ENCODE results near the gene MEGF10.

MEGF10 gene

DNA sequence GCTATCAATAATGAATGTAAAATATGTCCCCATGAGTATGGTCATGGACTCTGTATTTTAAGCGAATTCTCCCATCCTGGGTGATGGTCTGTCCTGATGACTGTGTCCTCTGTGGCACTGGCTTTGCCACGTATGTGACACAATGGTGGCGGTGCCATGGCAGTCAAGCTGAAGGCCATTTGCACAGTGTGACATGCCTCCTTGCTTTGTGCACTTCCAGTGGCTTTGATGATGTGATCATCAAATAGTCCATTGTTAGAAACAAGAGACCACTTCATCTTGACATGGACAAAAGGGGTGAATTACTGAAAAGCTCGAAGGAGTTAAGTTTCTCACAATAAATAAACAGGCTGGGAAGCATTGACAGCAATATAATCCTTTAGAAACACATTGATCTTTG lies 195.9 kb downstream of the MEGF10 start:
- TF ChIP-seq, protein P1, sequence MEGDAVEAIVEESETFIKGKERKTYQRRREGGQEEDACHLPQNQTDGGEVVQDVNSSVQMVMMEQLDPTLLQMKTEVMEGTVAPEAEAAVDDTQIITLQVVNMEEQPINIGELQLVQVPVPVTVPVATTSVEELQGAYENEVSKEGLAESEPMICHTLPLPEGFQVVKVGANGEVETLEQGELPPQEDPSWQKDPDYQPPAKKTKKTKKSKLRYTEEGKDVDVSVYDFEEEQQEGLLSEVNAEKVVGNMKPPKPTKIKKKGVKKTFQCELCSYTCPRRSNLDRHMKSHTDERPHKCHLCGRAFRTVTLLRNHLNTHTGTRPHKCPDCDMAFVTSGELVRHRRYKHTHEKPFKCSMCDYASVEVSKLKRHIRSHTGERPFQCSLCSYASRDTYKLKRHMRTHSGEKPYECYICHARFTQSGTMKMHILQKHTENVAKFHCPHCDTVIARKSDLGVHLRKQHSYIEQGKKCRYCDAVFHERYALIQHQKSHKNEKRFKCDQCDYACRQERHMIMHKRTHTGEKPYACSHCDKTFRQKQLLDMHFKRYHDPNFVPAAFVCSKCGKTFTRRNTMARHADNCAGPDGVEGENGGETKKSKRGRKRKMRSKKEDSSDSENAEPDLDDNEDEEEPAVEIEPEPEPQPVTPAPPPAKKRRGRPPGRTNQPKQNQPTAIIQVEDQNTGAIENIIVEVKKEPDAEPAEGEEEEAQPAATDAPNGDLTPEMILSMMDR (IDR thresholded peaks at IDR 0.05; ENCODE audit: extremely low read depth, missing control alignments), result no peak
- no peak for DNase-seq (ENCODE audit: low spot score)

DNA sequence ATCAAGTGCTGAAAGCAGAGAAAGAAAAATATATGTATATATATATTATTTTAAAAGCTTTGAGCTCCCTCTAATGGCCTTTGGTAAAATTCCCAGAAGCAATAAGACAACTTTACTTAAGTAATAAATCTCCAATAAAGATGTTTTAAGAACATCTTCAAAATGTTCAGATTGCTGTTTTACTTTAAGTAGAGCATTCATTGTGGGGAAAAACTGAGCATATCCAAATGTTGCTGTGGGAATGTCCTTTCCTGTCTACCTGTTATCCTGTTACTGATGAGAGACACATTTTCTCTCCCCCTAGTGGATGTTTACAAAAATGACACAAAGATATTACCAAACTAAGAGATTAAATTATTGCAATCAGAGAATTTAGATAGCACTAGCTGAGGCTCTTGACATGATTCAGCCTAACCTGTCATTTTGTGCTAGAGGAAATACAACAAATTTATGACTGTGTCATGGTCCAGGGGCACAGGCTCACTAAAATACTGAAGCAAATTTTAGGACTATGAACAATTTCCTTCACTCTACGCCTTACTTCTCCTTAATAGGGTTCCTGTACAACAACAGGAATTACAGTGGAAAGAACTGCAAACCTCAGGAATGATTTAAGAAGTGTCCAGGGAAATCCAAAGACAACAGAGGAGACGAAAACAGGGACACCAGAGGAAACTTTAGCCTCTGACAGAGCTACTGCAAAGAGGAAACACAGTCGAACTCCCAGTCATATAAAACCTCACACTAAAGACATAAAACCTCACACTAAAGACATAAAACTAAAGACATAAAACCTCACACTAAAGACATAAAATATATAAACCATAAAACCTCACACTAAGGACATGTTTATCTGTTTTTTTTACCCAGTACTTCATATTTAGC lies 202.5 kb downstream of the MEGF10 start:
- DNase-seq (ENCODE audit: low spot score), result peak; percentile 31
- TF ChIP-seq, protein P1 (IDR thresholded peaks at IDR 0.05; ENCODE audit: extremely low read depth, missing control alignments), result peak; percentile 51

DNA sequence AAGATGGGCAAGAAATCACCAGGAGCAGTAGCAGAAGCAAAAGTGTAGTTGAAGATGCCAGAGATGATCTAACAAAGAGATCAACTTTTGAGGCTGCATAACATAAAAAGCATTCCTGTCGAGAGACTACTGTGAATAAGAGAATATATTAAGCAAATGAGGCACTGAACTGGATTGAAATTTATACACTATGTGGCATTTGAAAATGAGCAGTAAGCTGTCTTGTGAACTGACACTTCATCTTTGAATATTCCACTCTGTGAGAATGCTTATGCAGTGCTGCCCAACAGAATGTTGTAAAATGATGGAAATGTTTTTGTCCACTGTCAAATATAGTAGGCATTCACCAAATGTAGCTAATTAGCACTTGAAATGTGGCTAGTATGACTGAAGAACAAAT lies 208.0 kb downstream of the MEGF10 start:
- DNase-seq (ENCODE audit: low spot score), result no peak
- TF ChIP-seq, protein P1 (IDR thresholded peaks at IDR 0.05; ENCODE audit: extremely low read depth, missing control alignments), result no peak

DNA sequence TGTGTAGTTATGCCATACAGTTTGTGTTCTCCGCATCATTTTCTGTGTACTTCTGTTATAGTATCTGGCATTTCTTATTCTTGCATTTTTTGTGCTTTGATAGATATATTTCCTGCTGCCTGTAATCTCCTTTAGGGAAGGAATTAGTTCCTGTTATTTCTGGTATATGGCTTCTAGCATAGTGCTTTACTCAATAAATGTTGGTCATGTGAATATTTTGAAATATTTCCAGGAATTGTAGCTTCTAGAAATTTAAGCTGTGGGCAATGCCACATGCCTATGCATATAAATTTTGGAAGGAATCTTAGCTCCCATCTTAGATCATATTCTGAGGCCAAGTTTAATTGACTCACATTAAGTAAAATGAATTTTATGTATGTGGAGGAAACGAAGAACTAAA lies 215.3 kb downstream of the MEGF10 start:
- DNase-seq (ENCODE audit: low spot score), result no peak
- TF ChIP-seq, protein P1 (IDR thresholded peaks at IDR 0.05; ENCODE audit: extremely low read depth, missing control alignments), result no peak

DNA sequence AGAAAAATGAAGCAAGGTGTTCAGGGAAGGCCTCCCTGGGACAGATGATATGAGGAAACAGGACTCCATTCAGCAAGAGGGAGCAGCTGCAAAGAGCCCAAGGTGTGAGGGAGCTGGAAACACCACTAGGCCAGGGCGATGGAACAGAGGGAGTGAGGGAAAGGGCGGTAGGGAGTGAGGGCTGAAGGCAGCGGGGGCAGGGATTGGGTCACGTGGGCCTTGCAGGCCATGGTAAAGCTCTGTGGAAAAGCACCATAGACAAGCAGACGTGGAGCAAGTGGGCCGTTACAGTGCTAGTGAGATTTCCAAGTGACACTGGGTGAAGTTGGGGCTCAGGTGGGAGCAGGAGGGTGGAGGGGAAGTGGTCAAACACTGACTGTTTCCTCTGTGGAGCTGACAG lies 216.0 kb downstream of the MEGF10 start:
- no peak for DNase-seq (ENCODE audit: low spot score)
- TF ChIP-seq, protein P1 (IDR thresholded peaks at IDR 0.05; ENCODE audit: extremely low read depth, missing control alignments), result no peak

DNA sequence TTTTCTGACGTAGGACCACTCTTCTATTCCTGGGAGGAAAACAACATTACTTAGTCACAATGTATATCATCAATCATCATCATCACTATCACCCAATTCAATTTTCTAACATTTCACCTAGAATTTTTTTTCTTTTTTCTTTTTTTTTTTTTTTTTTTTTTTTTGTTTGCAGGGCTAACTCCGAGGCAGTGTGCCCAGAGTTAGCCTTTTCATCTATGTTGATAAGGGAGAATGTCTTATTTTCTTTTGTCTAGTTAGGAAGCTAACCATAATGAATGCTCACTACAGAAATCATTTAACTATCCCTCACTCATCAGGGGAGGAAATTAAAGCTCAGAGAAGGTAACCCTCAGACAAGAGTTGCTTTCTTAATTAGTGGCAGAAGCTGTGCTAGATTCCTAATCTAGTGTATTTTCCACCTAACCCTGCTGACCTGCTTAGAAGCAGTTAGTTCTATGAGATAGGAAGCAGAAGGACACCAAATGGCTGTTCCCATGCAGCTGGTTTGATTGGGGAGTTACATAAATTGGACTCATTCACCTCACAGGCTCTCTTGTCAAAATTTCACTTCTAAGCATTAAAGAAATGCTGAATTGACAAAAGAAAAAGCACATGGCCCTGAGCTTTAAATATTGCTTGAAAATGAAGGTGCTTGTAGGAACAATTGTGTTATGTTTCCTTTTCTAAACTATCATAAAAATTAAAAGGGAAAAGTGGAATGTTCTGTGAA lies 218.2 kb downstream of the MEGF10 start:
- no peak for DNase-seq (ENCODE audit: low spot score)
- TF ChIP-seq, protein P1 (IDR thresholded peaks at IDR 0.05; ENCODE audit: extremely low read depth, missing control alignments), result no peak

All from GM20000 (cell line).